Measurements from ENCODE around the gene JAK1.

DNA sequence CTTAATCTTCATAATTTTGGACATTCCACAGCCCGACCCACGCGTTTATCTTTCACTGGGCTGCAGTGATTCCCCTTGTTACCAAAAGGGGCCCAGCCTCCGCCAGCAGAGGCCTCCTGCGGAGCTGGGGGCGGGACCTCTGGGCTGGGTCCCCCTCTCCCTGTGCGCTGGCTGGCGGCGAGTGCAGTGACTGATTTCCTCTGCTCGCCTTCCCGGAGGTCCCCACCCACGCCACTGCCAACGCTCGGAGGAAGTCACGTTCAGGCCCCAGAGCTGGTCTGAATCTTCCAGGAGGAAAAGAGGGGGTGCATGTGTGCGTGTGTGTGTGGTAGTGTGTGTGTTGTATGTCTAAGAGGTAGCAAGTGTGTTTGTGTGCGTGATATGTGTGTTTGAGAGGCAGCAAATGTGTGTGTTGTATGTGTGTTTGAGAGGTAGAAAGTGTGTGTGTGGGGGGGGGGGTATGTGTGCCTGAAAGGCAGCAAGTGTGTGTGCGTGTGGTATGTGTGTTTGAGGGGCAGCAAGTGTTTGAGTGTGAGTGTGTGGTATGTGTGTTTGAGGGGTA, 35.0 kb upstream of the JAK1 start:
- TF ChIP-seq, protein P1, sequence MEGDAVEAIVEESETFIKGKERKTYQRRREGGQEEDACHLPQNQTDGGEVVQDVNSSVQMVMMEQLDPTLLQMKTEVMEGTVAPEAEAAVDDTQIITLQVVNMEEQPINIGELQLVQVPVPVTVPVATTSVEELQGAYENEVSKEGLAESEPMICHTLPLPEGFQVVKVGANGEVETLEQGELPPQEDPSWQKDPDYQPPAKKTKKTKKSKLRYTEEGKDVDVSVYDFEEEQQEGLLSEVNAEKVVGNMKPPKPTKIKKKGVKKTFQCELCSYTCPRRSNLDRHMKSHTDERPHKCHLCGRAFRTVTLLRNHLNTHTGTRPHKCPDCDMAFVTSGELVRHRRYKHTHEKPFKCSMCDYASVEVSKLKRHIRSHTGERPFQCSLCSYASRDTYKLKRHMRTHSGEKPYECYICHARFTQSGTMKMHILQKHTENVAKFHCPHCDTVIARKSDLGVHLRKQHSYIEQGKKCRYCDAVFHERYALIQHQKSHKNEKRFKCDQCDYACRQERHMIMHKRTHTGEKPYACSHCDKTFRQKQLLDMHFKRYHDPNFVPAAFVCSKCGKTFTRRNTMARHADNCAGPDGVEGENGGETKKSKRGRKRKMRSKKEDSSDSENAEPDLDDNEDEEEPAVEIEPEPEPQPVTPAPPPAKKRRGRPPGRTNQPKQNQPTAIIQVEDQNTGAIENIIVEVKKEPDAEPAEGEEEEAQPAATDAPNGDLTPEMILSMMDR (IDR thresholded peaks at IDR 0.05): peak in 1 of 3 donors; percentile 6
- TF ChIP-seq POLR2A (IDR thresholded peaks at IDR 0.05) (no peak), POLR2AphosphoS5 (IDR thresholded peaks at IDR 0.05) (peak; percentile 22 to 57 (median 41))

Data from breast epithelium (tissue), 3 donors.